GM19025 (cell line): Measurements from ENCODE around the gene CASP3.
"Not testable (repeated sequence)": the region's sequence is repeated elsewhere in the genome, so short reads cannot be mapped to it uniquely, and the experiment has no call there.

Experiments
- ATAC-seq: cut with Tn5 transposase; IDR thresholded peaks from one replicate; pipeline ENCODE4 v1.9.1; 2021; ENCODE audit warnings: mild to moderate bottlenecking, low read depth, moderate library complexity; ENCODE audit not compliant: unreplicated experiment

CASP3 gene

DNA sequence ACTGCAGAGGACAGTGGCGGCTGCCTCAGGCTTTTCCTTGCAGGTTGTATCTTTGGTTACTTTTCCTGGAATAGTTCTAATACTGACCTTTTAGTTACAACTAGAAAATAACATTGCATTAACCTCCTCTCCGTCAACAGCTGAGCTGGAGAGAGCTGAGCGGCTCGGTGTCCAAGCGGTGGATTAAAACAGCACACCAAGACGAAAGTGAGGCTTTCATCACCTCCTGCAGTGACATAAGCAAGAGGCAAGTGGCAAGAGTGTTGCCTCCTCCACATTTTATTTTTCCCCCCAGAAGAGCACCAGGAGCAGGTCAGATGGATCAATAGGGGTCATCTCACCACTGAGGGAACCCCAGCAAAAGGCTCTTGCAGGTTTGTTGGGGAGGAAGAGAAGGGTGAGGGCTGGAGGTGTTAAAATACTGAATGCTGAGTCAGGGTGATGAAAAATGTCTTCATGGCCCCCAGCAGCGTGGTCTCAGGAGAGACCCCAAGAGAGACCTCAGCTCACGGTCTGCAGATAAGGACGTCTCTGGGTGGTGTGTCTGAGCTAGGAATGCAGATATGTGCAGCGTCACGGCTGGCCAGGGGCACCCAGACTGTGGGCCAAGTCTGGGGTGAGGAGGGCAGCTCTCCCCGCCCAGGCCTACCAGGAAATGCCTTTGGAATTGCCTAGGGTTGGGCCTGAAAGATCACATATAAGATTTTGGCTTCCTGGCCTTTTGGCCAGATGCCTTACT lies 50.3 kb downstream of the CASP3 start:
- no peak for ATAC-seq

GRCh38 chr4:184596617-184597185 lies 52.5 kb downstream of the CASP3 start:
- no peak for ATAC-seq

GRCh38 chr4:184596044-184596616 lies 53.1 kb downstream of the CASP3 start:
- ATAC-seq: no peak

DNA sequence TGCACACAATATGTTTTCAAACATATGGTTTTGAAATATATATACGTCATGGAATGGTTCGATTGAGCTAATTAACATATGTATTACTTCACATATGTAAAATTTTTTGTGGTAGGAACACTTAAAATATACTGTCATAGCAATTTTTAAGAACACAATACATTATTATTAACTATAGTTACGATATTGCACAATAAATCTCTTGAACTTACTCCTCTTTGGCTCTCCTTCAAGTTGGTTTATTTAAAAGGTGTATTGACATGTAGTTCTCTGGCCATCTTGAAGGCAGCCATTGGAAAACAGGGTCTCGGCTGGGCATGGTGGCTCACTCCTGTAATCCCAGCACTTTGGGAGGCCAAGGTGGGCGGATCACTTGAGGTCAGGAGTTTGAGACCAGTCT lies 53.8 kb downstream of the CASP3 start:
- no peak for ATAC-seq

DNA sequence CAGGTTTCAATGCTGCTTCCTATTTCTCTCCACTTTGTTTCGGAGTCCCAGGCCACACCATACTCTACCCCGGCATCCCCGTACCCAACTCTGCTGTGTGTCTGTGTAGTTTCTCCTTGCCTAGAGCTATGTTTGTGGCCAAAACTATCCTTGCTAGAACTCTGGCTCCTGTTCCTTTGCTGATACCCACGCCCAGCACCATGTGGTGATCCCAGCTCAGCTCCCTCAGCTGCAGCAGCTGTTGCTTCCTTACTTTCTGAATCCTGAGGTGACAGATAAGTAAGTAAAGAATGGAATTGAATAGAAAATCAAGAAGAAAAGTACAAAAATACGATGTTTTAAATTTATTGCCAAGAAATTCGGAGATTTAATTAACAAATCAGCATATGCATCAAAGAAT lies 55.8 kb downstream of the CASP3 start:
- ATAC-seq: no peak

GRCh38 chr4:184591747-184592270 lies 57.4 kb downstream of the CASP3 start:
- not testable (repeated sequence) for ATAC-seq

- no peak for ATAC-seq
Observed at GRCh38 chr4:184591070-184591677, 58.1 kb downstream of the CASP3 start.

DNA sequence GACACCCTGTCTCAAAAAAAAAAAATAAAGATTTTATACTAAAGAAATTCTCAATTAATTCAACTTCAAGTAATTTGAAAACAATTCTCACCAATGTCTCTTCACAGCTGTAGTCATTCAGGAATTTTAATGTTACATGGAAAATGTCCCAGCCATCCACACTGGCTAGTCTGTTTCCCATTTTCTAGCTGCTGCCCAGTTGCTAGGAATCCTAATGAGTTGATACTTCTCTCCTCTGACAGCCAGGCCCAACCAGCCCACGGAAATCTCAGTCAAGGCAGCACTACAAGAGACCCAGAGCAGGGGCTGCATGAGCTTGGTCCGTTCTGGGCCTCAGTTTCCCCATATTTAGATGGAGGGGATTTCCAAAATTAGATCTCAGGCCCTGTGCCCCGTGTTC lies 59.1 kb downstream of the CASP3 start:
- ATAC-seq: no peak

DNA sequence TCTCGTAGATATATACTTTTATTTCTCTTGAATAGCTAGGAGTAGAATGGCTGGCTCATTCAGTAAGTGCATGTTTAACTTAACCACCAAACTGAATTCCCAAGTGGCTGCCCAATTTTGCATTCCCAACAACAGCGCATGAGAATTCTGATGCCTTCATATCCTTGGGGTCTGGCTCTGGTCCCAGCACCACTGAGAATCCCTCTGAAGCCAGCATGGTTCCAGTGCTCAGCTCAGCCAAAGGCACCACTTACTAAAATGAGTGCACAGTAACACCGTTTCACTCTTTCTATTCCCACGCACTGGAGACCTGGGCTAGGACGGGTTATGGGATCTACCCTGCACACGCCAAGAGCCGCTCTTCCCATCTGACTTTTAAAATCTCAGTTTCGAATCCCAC lies 60.4 kb downstream of the CASP3 start:
- ATAC-seq: no peak

GRCh38 chr4:184587701-184588100 lies 61.5 kb downstream of the CASP3 start:
- no peak for ATAC-seq

GRCh38 chr4:184587221-184587620 lies 62.0 kb downstream of the CASP3 start:
- no peak for ATAC-seq

GRCh38 chr4:184583738-184584502 lies 65.3 kb downstream of the CASP3 start:
- ATAC-seq: peak; percentile 58
